Astrocyte of the cerebellum (primary cell): ENCODE measurements around the gene ARHGAP10.

Source experiments
- DNase-seq: peaks from one replicate; pipeline ENCODE4 v3.0.0-alpha.2; 2011; ENCODE audit warnings: low read depth
- H3K4me3 ChIP-seq: 2 replicates; pipeline ENCODE4 v1.5.1; 2011; ENCODE audit warnings: mild to moderate bottlenecking, low read depth, low read length, moderate library complexity
- CTCF ChIP-seq: IDR thresholded peaks from 2 replicates; pipeline ENCODE4 v1.5.1; 2012; ENCODE audit warnings: low read length, low read depth, moderate library complexity, mild to moderate bottlenecking; ENCODE audit errors: missing control alignments
- in situ Hi-C: cut with HindIII; loops from 2 replicates; pipeline ENCODE4 v1.10.0; 2017; ENCODE audit warnings: low sequenced_read_pairs

Gene ARHGAP10

GRCh38 chr4:147824316-147824715, 92.4 kb downstream of the ARHGAP10 start:
- TF ChIP-seq CTCF: no peak
- H3K4me3 ChIP-seq: no peak overlapping the region
- in situ Hi-C loops: no loop called here
- DNase-seq: no peak

- no peak overlapping the region for H3K4me3 ChIP-seq
- TF ChIP-seq CTCF: no peak
- no peak for DNase-seq
- in situ Hi-C loops: no loop called here
These were observed 93.0 kb downstream of the ARHGAP10 start for GRCh38 chr4:147824884-147825283.

- H3K4me3 ChIP-seq: no peak overlapping the region
- DNase-seq: no peak
- no peak for TF ChIP-seq CTCF
- in situ Hi-C loops: no loop called here
These were observed 93.8 kb downstream of the ARHGAP10 start for GRCh38 chr4:147825451-147826287.

GRCh38 chr4:147826288-147826646, 94.4 kb downstream of the ARHGAP10 start:
- no peak for DNase-seq
- no peak for TF ChIP-seq CTCF
- H3K4me3 ChIP-seq: no peak overlapping the region
- in situ Hi-C loops: no loop called here

GRCh38 chr4:147828331-147828905, 96.5 kb downstream of the ARHGAP10 start:
- in situ Hi-C loops: no loop called here
- H3K4me3 ChIP-seq: no peak overlapping the region
- DNase-seq: no peak
- TF ChIP-seq CTCF: no peak

- in situ Hi-C loops: no loop called here
- no peak for DNase-seq
- H3K4me3 ChIP-seq: no peak overlapping the region
- no peak for TF ChIP-seq CTCF
These were observed 97.7 kb downstream of the ARHGAP10 start for GRCh38 chr4:147829401-147830101.
